SK-N-SH (cell line): ENCODE data around the gene TCF25. TPM values are rescaled to one million over a fixed set of nuclear protein-coding genes. Genes with fewer than 3 reads are reported as not detected.
A peak's percentile ranks its signal among the peaks of the same experiment; 100 is the strongest.

Experiments used
- CTCF ChIA-PET: fragments of 300-600, 350-600 bp; formaldehyde crosslinking; extraction: SDS; loops from one replicate; lab custom pipeline; 2021; lab: Yijun Ruan, JAX
- POLR2A ChIA-PET: fragments of 350-600 bp; sonication (Branson Sonifier 250); formaldehyde crosslinking; extraction: SDS; loops from one replicate; lab custom pipeline; 2020; ENCODE audit warnings: antibody characterized with exemption, inconsistent platforms; lab: Yijun Ruan, JAX
- DNase-seq: peaks from one replicate; pipeline ENCODE4 v3.0.0; 2012
- H2AFZ ChIP-seq: fragments of 200-600 bp; sonication (generic); 2 replicates; pipeline ENCODE4 v1.8.1; 2016; ENCODE audit warnings: antibody characterized with exemption, mild to moderate bottlenecking, low read depth
- H3F3A ChIP-seq: fragments of 200-600 bp; sonication (generic); replicated peaks from 2 replicates; pipeline ENCODE3; 2016; ENCODE audit warnings: antibody characterized with exemption, mild to moderate bottlenecking; ENCODE audit not compliant: insufficient read depth
- H3K27ac ChIP-seq, 2 experiments: fragments of 200-500 bp in 1 of 2; fragments of 200-600 bp in 1 of 2; sonication (Bioruptor generic) in 1 of 2; sonication (generic), shearing (Covaris generic) in 1 of 2; 2 replicates each; pipeline versions ENCODE4 v1.5.1 to v1.6.1; 2014 to 2016; ENCODE audit warnings: low read depth in 2 of 2, inconsistent platforms in 1 of 2, low read length in 1 of 2, mild to moderate bottlenecking in 1 of 2, mixed read lengths in 1 of 2
- H3K27me3 ChIP-seq: fragments of 200-600 bp; sonication (generic), shearing (Covaris generic); 2 replicates; pipeline ENCODE4 v1.6.1; 2016; ENCODE audit warnings: mixed run types; ENCODE audit not compliant: insufficient read depth
- H3K36me3 ChIP-seq, 2 experiments: fragments of 200-500 bp in 1 of 2; fragments of 200-600 bp in 1 of 2; sonication (Bioruptor generic) in 1 of 2; sonication (generic) in 1 of 2; replicated peaks in 1 of 2; 2 replicates each; pipeline versions ENCODE3 to v1.5.1; 2014 to 2016; ENCODE audit warnings: low read length in 1 of 2, mild to moderate bottlenecking in 1 of 2; ENCODE audit not compliant: insufficient read depth in 2 of 2, control insufficient read depth in 1 of 2
- H3K4me1 ChIP-seq, 2 experiments: fragments of 200-500 bp in 1 of 2; fragments of 200-600 bp in 1 of 2; sonication (Bioruptor generic) in 1 of 2; sonication (generic), shearing (Covaris generic) in 1 of 2; 2 replicates each; pipeline versions ENCODE4 v1.5.1 to v1.6.1; 2014 to 2016; ENCODE audit warnings: low read depth in 1 of 2, low read length in 1 of 2, mixed run types in 1 of 2; ENCODE audit not compliant: insufficient read depth in 2 of 2, control insufficient read depth in 1 of 2
- H3K4me2 ChIP-seq: fragments of 200-600 bp; sonication (generic), shearing (Covaris generic); 2 replicates; pipeline ENCODE4 v1.6.1; 2017; ENCODE audit warnings: mixed run types
- H3K4me3 ChIP-seq, 2 experiments: fragments of 200-500 bp in 1 of 2; fragments of 200-600 bp in 1 of 2; sonication (Bioruptor generic) in 1 of 2; sonication (generic), shearing (Covaris generic) in 1 of 2; 2 replicates each; pipeline versions ENCODE4 v1.5.1 to v1.8.1; 2014 to 2016; ENCODE audit warnings: low read depth in 2 of 2, inconsistent platforms in 1 of 2, low read length in 1 of 2, mild to moderate bottlenecking in 1 of 2, mixed read lengths in 1 of 2, moderate library complexity in 1 of 2
- H3K79me2 ChIP-seq: fragments of 200-600 bp; sonication (generic); 2 replicates; pipeline ENCODE4 v1.8.1; 2017; ENCODE audit warnings: mild to moderate bottlenecking; ENCODE audit not compliant: insufficient read depth
- H3K9ac ChIP-seq: fragments of 200-600 bp; sonication (generic); 2 replicates; pipeline ENCODE4 v1.6.1; 2017; ENCODE audit warnings: mixed run types
- H3K9me2 ChIP-seq: fragments of 200-600 bp; sonication (generic); 2 replicates; pipeline ENCODE4 v1.6.1; 2017; ENCODE audit warnings: mixed run types
- H3K9me3 ChIP-seq: fragments of 200-600 bp; sonication (generic); 2 replicates; pipeline ENCODE4 v1.6.1; 2017; ENCODE audit warnings: mixed run types, mild to moderate bottlenecking, moderate library complexity
- H4K20me1 ChIP-seq: fragments of 200-600 bp; sonication (generic); 2 replicates; pipeline ENCODE4 v1.6.1; 2017; ENCODE audit warnings: mild to moderate bottlenecking, mixed run types; ENCODE audit not compliant: insufficient read depth
- EZH2phosphoT487 ChIP-seq: fragments of 200-600 bp; sonication (generic); IDR thresholded peaks from 2 replicates; pipeline ENCODE4 v1.6.1; 2017; ENCODE audit warnings: low read depth, mixed run types, mild to moderate bottlenecking, antibody characterized with exemption, moderate library complexity, borderline replicate concordance
- FOXM1 ChIP-seq: IDR thresholded peaks from 2 replicates; pipeline ENCODE4 v1.4.0; 2012; ENCODE audit warnings: low read depth, mild to moderate bottlenecking
- GABPA ChIP-seq: IDR thresholded peaks from 2 replicates; pipeline ENCODE4 v1.4.0; 2012; ENCODE audit warnings: low read depth, mild to moderate bottlenecking
- JUND ChIP-seq: IDR thresholded peaks from 2 replicates; pipeline ENCODE4 v1.4.0; 2012
- MAX ChIP-seq: IDR thresholded peaks from 2 replicates; pipeline ENCODE4 v1.4.0; 2012; ENCODE audit warnings: low read depth
- MEF2A ChIP-seq: IDR thresholded peaks from 2 replicates; pipeline ENCODE4 v1.4.0; 2012; ENCODE audit warnings: low read depth, borderline replicate concordance
- MXI1 ChIP-seq: IDR thresholded peaks from 2 replicates; pipeline ENCODE4 v1.6.1; 2012; ENCODE audit warnings: mild to moderate bottlenecking, low read depth, low read length, improper control_type of control experiment
- NFIC ChIP-seq: IDR thresholded peaks from 2 replicates; pipeline ENCODE4 v1.4.0; 2012; ENCODE audit warnings: borderline replicate concordance
- NRF1 ChIP-seq: IDR thresholded peaks from 2 replicates; pipeline ENCODE4 v1.6.1; 2012; ENCODE audit warnings: low read depth, mild to moderate bottlenecking, low read length
- RAD21 ChIP-seq: IDR thresholded peaks from 2 replicates; pipeline ENCODE4 v1.6.1; 2012; ENCODE audit warnings: mild to moderate bottlenecking, low read length
- RXRA ChIP-seq: IDR thresholded peaks from 2 replicates; pipeline ENCODE4 v1.4.0; 2012; ENCODE audit warnings: low read depth, mild to moderate bottlenecking, borderline replicate concordance
- SIN3A ChIP-seq: IDR thresholded peaks from 2 replicates; pipeline ENCODE4 v1.6.1; 2012; ENCODE audit warnings: low read depth, mild to moderate bottlenecking, low read length, moderate library complexity, borderline replicate concordance
- TAF1 ChIP-seq: IDR thresholded peaks from 2 replicates; pipeline ENCODE4 v1.6.1; 2012; ENCODE audit warnings: low read depth, mild to moderate bottlenecking, low read length, moderate library complexity, borderline replicate concordance
- TEAD4 ChIP-seq: IDR thresholded peaks from 2 replicates; pipeline ENCODE4 v1.4.0; 2012; ENCODE audit warnings: mild to moderate bottlenecking, borderline replicate concordance; ENCODE audit not compliant: insufficient read depth
- WGBS: methylation state at CpG from one replicate; pipeline ENCODE4 v1.1.6; 2017; ENCODE audit warnings: low lambda C conversion rate; 5-methylcytosine and 5-hydroxymethylcytosine counted together
- polyA plus RNA-seq, 3 experiments: library from polyadenylated mRNA; depleted of rRNA; stranded (reverse); fragments of >200 nt; gene quantifications; 2 replicates each; pipeline ENCODE4 v1.2.3, GENCODE V29; 2012
- TF ChIP-seq, protein P1 (sequence below): fragments of 200-600 bp; sonication (generic); IDR thresholded peaks from 2 replicates; pipeline ENCODE4 v1.6.1; 2017; ENCODE audit warnings: antibody characterized with exemption, mild to moderate bottlenecking, moderate library complexity

Gene TCF25
- polyA plus RNA-seq, 1 of the 3 experiments (the other 2 are of a cell fraction): 208 TPM

DNA sequence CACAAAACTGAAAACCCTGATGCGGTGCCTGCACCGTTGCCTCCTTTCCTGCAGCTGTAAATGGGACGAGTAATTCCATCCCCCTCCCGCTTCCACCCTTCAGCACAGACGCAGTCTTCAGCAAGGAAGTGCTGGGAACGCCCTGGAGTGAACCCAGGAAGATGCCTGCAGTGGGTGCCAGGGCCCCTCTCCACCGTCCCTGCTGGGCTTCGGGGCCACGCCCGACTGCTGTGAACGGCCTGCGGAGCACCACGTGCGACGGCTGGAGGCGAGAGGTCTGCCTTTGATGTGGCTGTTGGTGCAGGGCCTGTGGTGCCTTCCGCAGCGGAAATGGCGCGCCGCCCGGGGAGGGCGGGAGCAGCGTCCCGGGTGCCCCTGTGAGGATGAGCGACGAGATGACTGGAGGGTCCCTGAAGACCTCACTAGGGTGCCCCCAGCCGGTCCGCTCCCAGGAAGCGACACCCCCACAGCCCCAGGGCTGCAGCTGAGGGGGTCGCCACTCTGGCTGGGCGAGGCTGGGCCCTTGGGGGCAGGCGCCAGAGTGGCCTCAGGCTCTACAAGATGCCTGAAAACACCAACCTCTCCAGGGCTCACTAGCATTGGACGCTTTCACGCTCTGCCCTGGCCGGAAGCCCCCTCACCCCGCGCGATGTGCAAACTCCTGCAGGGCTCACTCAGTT, 44.5 kb downstream of the TCF25 start (continued):
- TF ChIP-seq NFIC: no peak

- CTCF ChIA-PET: interaction anchor here (0.6 to 2.0 kb wide), 11 partner anchors 8 to 226 kb away, joined by 3 to 16 read pairs (median 3); partner anchors contain the start of gene SPATA2L
- peak; percentile 72 for DNase-seq
- peaks cover 27% of the 10 kb centered on the region for H3F3A ChIP-seq
- no peaks in the 10 kb centered on the region for H3K27me3 ChIP-seq
- TF ChIP-seq MEF2A (no peak), MXI1 (0 out of 2 replicates have a peak, but pooled peaks have one; percentile 18), TAF1 (no peak)
- TF ChIP-seq, protein P1, sequence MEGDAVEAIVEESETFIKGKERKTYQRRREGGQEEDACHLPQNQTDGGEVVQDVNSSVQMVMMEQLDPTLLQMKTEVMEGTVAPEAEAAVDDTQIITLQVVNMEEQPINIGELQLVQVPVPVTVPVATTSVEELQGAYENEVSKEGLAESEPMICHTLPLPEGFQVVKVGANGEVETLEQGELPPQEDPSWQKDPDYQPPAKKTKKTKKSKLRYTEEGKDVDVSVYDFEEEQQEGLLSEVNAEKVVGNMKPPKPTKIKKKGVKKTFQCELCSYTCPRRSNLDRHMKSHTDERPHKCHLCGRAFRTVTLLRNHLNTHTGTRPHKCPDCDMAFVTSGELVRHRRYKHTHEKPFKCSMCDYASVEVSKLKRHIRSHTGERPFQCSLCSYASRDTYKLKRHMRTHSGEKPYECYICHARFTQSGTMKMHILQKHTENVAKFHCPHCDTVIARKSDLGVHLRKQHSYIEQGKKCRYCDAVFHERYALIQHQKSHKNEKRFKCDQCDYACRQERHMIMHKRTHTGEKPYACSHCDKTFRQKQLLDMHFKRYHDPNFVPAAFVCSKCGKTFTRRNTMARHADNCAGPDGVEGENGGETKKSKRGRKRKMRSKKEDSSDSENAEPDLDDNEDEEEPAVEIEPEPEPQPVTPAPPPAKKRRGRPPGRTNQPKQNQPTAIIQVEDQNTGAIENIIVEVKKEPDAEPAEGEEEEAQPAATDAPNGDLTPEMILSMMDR: peak; percentile 48
- TF ChIP-seq, all 33 proteins: peak for 2
- H3K4me3 ChIP-seq: peak within 1 kb of the TSS; percentile 38 to 40; a peak in 3 of 4 replicates
- peaks cover 9% of the 10 kb centered on the region for H3K79me2 ChIP-seq
- H3K36me3 ChIP-seq: no peaks in the 10 kb centered on the region
- peak within 1 kb of the TSS; percentile 93 for H3K4me2 ChIP-seq
- peak within 1 kb of the TSS; percentile 17; the same call in 1 of the 2 replicates for H3K9ac ChIP-seq
- H3K4me1 ChIP-seq: peaks cover 12 to 41% of the 10 kb centered on the region in 2 experiments; a peak in 3 of 4 replicates
- H3K27ac ChIP-seq: peak within 1 kb of the TSS; percentile 38 to 87
- H3K9me3 ChIP-seq: no peaks in the 10 kb centered on the region
- POLR2A ChIA-PET: interaction anchor here (0.6 to 2.0 kb wide), 2 partner anchors 10 to 53 kb away, joined by 3 to 9 read pairs; no protein-coding TSS in a partner anchor
- no peak within 1 kb of the TSS for H2AFZ ChIP-seq
- H4K20me1 ChIP-seq: peaks cover 3% of the 10 kb centered on the region
- 38% methylated on average over 10 of the region's 23 CpGs for WGBS
- no peaks in the 10 kb centered on the region for H3K9me2 ChIP-seq
Observed at GRCh38 chr16:89918453-89919347, 45.3 kb downstream of the TCF25 start, which contains the start of gene MC1R. MC1R (plus strand) TSS chr16:89918862; CDS start chr16:89919259, 397 bp downstream.

DNA sequence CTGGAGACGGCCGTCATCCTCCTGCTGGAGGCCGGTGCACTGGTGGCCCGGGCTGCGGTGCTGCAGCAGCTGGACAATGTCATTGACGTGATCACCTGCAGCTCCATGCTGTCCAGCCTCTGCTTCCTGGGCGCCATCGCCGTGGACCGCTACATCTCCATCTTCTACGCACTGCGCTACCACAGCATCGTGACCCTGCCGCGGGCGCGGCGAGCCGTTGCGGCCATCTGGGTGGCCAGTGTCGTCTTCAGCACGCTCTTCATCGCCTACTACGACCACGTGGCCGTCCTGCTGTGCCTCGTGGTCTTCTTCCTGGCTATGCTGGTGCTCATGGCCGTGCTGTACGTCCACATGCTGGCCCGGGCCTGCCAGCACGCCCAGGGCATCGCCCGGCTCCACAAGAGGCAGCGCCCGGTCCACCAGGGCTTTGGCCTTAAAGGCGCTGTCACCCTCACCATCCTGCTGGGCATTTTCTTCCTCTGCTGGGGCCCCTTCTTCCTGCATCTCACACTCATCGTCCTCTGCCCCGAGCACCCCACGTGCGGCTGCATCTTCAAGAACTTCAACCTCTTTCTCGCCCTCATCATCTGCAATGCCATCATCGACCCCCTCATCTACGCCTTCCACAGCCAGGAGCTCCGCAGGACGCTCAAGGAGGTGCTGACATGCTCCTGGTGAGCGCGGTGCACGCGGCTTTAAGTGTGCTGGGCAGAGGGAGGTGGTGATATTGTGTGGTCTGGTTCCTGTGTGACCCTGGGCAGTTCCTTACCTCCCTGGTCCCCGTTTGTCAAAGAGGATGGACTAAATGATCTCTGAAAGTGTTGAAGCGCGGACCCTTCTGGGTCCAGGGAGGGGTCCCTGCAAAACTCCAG, 46.4 kb downstream of the TCF25 start:
- Histone ChIP-seq H3K79me2 (peaks cover 19% of the 10 kb centered on the region), H3K27ac (peak overlapping the region; percentile 97 to 100; a peak in 2 of 4 replicates), H3K36me3 (no peaks in the 10 kb centered on the region), H3K4me2 (peak overlapping the region; percentile 93; the same call in 1 of the 2 replicates), H3K4me3 (no peak overlapping the region), H3F3A (peaks cover 27% of the 10 kb centered on the region), H3K9me2 (no peaks in the 10 kb centered on the region), H2AFZ (no peak overlapping the region), H3K9ac (no peak overlapping the region), H3K27me3 (no peaks in the 10 kb centered on the region), H4K20me1 (peaks cover 14% of the 10 kb centered on the region), H3K9me3 (no peaks in the 10 kb centered on the region), H3K4me1 (peaks cover 12 to 44% of the 10 kb centered on the region in 2 experiments; a peak in 3 of 4 replicates)
- no peak for DNase-seq
- 94% methylated on average over 48 of the region's 52 CpGs for WGBS
- POLR2A ChIA-PET: no interaction called here
- CTCF ChIA-PET: interaction anchor here (1.3 to 2.0 kb wide), 3 partner anchors 9 to 30 kb away, joined by 3 to 16 read pairs (median 5); no protein-coding TSS in a partner anchor
- TF ChIP-seq NRF1: no peak
- no peak for TF ChIP-seq JUND
- TF ChIP-seq FOXM1: no peak
- TF ChIP-seq MXI1: no peak
- TF ChIP-seq SIN3A: no peak
- no peak for TF ChIP-seq RAD21
- no peak for TF ChIP-seq RXRA
- no peak for TF ChIP-seq MEF2A
- TF ChIP-seq MAX: no peak
- TF ChIP-seq, protein P1: no peak
- TF ChIP-seq EZH2phosphoT487: no peak
- no peak for TF ChIP-seq TEAD4
- no peak for TF ChIP-seq NFIC
- TF ChIP-seq GABPA: no peak
